OCI-LY7 (cell line): ENCODE data around the gene PROSER2.

ENCODE experiments used
- EZH2phosphoT487 ChIP-seq: fragments of 200-600 bp; sonication (generic); IDR thresholded peaks from 2 replicates; pipeline ENCODE4 v1.6.1; 2018; ENCODE audit warnings: low read depth, borderline replicate concordance, mild to moderate bottlenecking, mixed run types, antibody characterized with exemption, low read length, moderate library complexity, mixed read lengths
- TF ChIP-seq, protein P1 (sequence below): fragments of 200-600 bp; sonication (generic); conservative IDR thresholded peaks from 2 replicates; pipeline ENCODE4 v1.5.1; 2014; ENCODE audit warnings: mild to moderate bottlenecking, antibody characterized with exemption, low read length, moderate library complexity, mixed read lengths

DNA sequence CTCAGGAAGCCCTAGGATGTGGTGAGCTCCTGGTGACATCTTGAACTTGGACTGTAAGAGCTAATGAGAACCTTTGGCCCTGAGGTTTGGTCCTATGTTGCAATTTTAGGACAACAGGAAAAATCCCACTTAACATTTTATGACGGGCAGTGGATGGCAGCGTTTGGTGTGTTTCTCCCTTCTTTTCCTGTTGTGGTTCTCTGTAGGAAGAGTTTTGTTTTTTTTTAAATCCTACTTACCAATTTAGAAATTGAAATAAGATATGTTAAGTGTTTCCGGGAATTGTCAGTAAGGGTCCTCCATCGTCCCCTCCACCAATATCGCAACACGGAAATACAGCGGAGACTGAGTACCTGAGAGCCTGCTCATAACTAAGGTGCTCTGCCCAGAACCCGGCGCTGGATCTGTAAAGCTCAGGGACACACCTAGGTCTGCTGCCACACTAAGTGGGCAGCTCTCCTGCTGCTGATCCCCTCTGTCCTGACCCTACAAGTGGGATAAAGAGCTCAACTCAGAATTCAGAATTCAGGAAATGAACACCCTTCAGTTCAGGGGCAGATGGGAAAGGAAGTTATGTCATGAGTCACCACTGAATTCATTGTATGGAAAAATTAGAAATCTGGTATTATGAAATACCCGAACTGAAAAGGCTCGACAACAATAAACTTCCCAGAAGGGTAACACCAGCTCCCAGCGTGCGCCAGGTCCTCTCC, 9.1 kb upstream of the PROSER2 start:
- TF ChIP-seq, protein P1, sequence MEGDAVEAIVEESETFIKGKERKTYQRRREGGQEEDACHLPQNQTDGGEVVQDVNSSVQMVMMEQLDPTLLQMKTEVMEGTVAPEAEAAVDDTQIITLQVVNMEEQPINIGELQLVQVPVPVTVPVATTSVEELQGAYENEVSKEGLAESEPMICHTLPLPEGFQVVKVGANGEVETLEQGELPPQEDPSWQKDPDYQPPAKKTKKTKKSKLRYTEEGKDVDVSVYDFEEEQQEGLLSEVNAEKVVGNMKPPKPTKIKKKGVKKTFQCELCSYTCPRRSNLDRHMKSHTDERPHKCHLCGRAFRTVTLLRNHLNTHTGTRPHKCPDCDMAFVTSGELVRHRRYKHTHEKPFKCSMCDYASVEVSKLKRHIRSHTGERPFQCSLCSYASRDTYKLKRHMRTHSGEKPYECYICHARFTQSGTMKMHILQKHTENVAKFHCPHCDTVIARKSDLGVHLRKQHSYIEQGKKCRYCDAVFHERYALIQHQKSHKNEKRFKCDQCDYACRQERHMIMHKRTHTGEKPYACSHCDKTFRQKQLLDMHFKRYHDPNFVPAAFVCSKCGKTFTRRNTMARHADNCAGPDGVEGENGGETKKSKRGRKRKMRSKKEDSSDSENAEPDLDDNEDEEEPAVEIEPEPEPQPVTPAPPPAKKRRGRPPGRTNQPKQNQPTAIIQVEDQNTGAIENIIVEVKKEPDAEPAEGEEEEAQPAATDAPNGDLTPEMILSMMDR: no peak
- TF ChIP-seq EZH2phosphoT487: no peak
